Keratinocyte (primary cell): Measurements from ENCODE around the gene CACNA1C. TPM values are rescaled to one million over a fixed set of nuclear protein-coding genes. Genes with fewer than 3 reads are reported as not detected.

ENCODE experiments used
- DNase-seq: peaks from one replicate; pipeline ENCODE4 v3.0.0-alpha.2; 2011; ENCODE audit warnings: low read depth, missing footprints, low spot score
- FAIRE-seq: peaks from 2 replicates; lab custom pipeline; 2011; peaks lifted over from hg19 to GRCh38; lab: Jason Lieb, UNC
- H2AFZ ChIP-seq: 2 replicates; pipeline ENCODE4 v1.6.0; 2012; ENCODE audit warnings: low read length, control low read depth, inconsistent platforms; ENCODE audit not compliant: control insufficient read depth
- H3K27ac ChIP-seq: 2 replicates; pipeline ENCODE4 v1.5.1; 2011; ENCODE audit warnings: low read length; ENCODE audit not compliant: control insufficient read depth, insufficient read depth
- H3K27me3 ChIP-seq: 3 replicates; pipeline ENCODE4 v1.6.0; 2011; ENCODE audit warnings: low read length; ENCODE audit not compliant: control insufficient read depth, insufficient read depth; ENCODE audit errors: extremely low read depth
- H3K36me3 ChIP-seq, 2 experiments: 2 replicates in 1 of 2; 3 replicates in 1 of 2; pipeline ENCODE4 v1.5.1; 2011; ENCODE audit warnings: low read length in 2 of 2, mild to moderate bottlenecking in 1 of 2; ENCODE audit not compliant: control insufficient read depth in 2 of 2, insufficient read depth in 2 of 2; ENCODE audit errors: extremely low read depth in 1 of 2
- H3K4me1 ChIP-seq: 3 replicates; pipeline ENCODE4 v1.5.1; 2011; ENCODE audit warnings: low read length; ENCODE audit not compliant: control insufficient read depth, insufficient read depth; ENCODE audit errors: extremely low read depth
- H3K4me2 ChIP-seq: 3 replicates; pipeline ENCODE4 v1.6.0; 2011; ENCODE audit warnings: low read depth, low read length; ENCODE audit not compliant: control insufficient read depth, insufficient read depth; ENCODE audit errors: extremely low read depth
- H3K4me3 ChIP-seq, 3 experiments: fragments of 200-600 bp in 1 of 3; sonication (generic) in 1 of 3; 2 replicates in 2 of 3; 3 replicates in 1 of 3; pipeline ENCODE4 v1.5.1; 2011 to 2016; ENCODE audit warnings: low read length in 3 of 3, mild to moderate bottlenecking in 3 of 3, control low read depth in 2 of 3, inconsistent platforms in 1 of 3, low read depth in 1 of 3, mixed read lengths in 1 of 3, mixed run types in 1 of 3, moderate library complexity in 1 of 3; ENCODE audit not compliant: control insufficient read depth in 2 of 3, insufficient read depth in 2 of 3; ENCODE audit errors: extremely low read depth in 1 of 3
- H3K79me2 ChIP-seq: 2 replicates; pipeline ENCODE4 v1.6.0; 2012; ENCODE audit warnings: low read length; ENCODE audit not compliant: control insufficient read depth, insufficient read depth
- H3K9ac ChIP-seq: 3 replicates; pipeline ENCODE4 v1.6.0; 2011; ENCODE audit warnings: low read length; ENCODE audit not compliant: control insufficient read depth, insufficient read depth; ENCODE audit errors: extremely low read depth
- H3K9me1 ChIP-seq: 3 replicates; pipeline ENCODE4 v1.6.0; 2011; ENCODE audit warnings: low read length; ENCODE audit not compliant: control insufficient read depth, insufficient read depth; ENCODE audit errors: extremely low read depth
- H3K9me3 ChIP-seq: 2 replicates; pipeline ENCODE4 v1.5.1; 2012; ENCODE audit warnings: low read depth, low read length; ENCODE audit not compliant: control insufficient read depth
- H4K20me1 ChIP-seq: 3 replicates; pipeline ENCODE4 v1.6.0; 2011; ENCODE audit warnings: low read length; ENCODE audit not compliant: control insufficient read depth, insufficient read depth; ENCODE audit errors: extremely low read depth
- CTCF ChIP-seq, 3 experiments: IDR thresholded peaks in 1 of 3; conservative IDR thresholded peaks in 1 of 3; optimal IDR thresholded peaks in 1 of 3; 2 replicates in 2 of 3; 3 replicates in 1 of 3; pipeline versions ENCODE3 to v1.5.1; 2011; ENCODE audit warnings: low read length in 3 of 3, mild to moderate bottlenecking in 3 of 3, moderate library complexity in 2 of 3, control low read depth in 1 of 3, inconsistent platforms in 1 of 3; ENCODE audit not compliant: insufficient read depth in 2 of 3; ENCODE audit errors: extremely low read depth in 1 of 3
- EZH2 ChIP-seq: IDR thresholded peaks from one replicate; pipeline ENCODE4 v1.6.1; 2012; ENCODE audit warnings: inconsistent platforms, mild to moderate bottlenecking, low read length, moderate library complexity
- dilution Hi-C: fragments of 300-500 bp; cut with MboI; formaldehyde crosslinking; loops from one replicate; pipeline ENCODE4 v1.7.0; 2020; ENCODE audit warnings: low sequenced_read_pairs; ENCODE audit not compliant: extremely low pct_ligation_motif_present
- polyA plus RNA-seq, 5 experiments: library from polyadenylated mRNA; depleted of rRNA in 3 of 5; stranded (reverse) in 3 of 5; stranded (forward) in 1 of 5; unstranded in 1 of 5; fragments of >200 nt; gene quantifications; 1 replicate in 1 of 5; 2 replicates in 3 of 5; 3 replicates in 1 of 5; pipeline versions ENCODE4 v1.2.1 to v1.2.3, GENCODE V29; 2011 to 2012; ENCODE audit warnings: missing spikeins in 2 of 5, low read depth in 1 of 5, low replicate concordance in 1 of 5

CACNA1C gene
- polyA plus RNA-seq, 1 donor (not counting 4 experiments of a cell fraction or from before 2014, with no cell fraction given) = not detected

GRCh38 chr12:2687726-2688125, 634.9 kb downstream of the CACNA1C start:
- Histone ChIP-seq H4K20me1 (no peaks in the 10 kb centered on the region), H3K9me1 (no peaks in the 10 kb centered on the region), H3K4me3 (no peak overlapping the region), H3K36me3 (no peaks in the 10 kb centered on the region), H3K9ac (no peak overlapping the region), H3K79me2 (no peaks in the 10 kb centered on the region), H3K27me3 (peaks cover 25% of the 10 kb centered on the region), H2AFZ (no peak overlapping the region), H3K27ac (no peak overlapping the region), H3K9me3 (no peaks in the 10 kb centered on the region), H3K4me1 (no peaks in the 10 kb centered on the region), H3K4me2 (no peak overlapping the region)
- DNase-seq = no peak
- no peak for FAIRE-seq
- dilution Hi-C loops = no loop called here
- TF ChIP-seq CTCF (optimal IDR thresholded peaks at IDR 0.05 in 1 of 3, IDR thresholded peaks at IDR 0.05 in 1 of 3, conservative IDR thresholded peaks at IDR 0.05 in 1 of 3; ENCODE audit: extremely low read depth in 1 of 3, insufficient read depth in 2 of 3, low read length in 3 of 3) (no peak), EZH2 (no peak)

- TF ChIP-seq CTCF (optimal IDR thresholded peaks at IDR 0.05 in 1 of 3, IDR thresholded peaks at IDR 0.05 in 1 of 3, conservative IDR thresholded peaks at IDR 0.05 in 1 of 3; ENCODE audit: extremely low read depth in 1 of 3, insufficient read depth in 2 of 3, low read length in 3 of 3) (no peak), EZH2 (no peak)
- H3K79me2 ChIP-seq = no peaks in the 10 kb centered on the region
- no peaks in the 10 kb centered on the region for H3K9me3 ChIP-seq
- H3K4me2 ChIP-seq = no peak overlapping the region
- dilution Hi-C loops = no loop called here
- DNase-seq (no peak), FAIRE-seq (no peak)
- H3K4me3 ChIP-seq = no peak overlapping the region
- no peaks in the 10 kb centered on the region for H3K4me1 ChIP-seq
- no peak overlapping the region for H2AFZ ChIP-seq
- H3K9ac ChIP-seq = no peak overlapping the region
- H4K20me1 ChIP-seq = no peaks in the 10 kb centered on the region
- H3K36me3 ChIP-seq = no peaks in the 10 kb centered on the region
- H3K27ac ChIP-seq = no peak overlapping the region
- no peaks in the 10 kb centered on the region for H3K9me1 ChIP-seq
- peaks cover 32% of the 10 kb centered on the region for H3K27me3 ChIP-seq
Measured at GRCh38 chr12:2688381-2688931, 635.7 kb downstream of the CACNA1C start.
